HEK293 (cell line): ENCODE results near the gene RPIA.

ENCODE experiments used
- CTCF ChIA-PET: fragments of 350-600 bp; formaldehyde crosslinking; extraction: SDS; loops from one replicate; lab custom pipeline; 2021; ENCODE audit warnings: antibody characterized with exemption; lab: Yijun Ruan, JAX
- POLR2A ChIA-PET: fragments of 300-600 bp; formaldehyde crosslinking; extraction: SDS; loops from one replicate; lab custom pipeline; 2020; ENCODE audit warnings: antibody characterized with exemption, inconsistent platforms; lab: Yijun Ruan, JAX
- H3K27ac ChIP-seq: fragments of 200-500 bp; sonication (Bioruptor generic); 2 replicates; pipeline ENCODE4 v1.5.1; 2014; ENCODE audit warnings: low read depth, low read length, control low read depth, inconsistent platforms; ENCODE audit errors: extremely low read depth
- H3K36me3 ChIP-seq, 2 experiments: fragments of 200-500 bp in 1 of 2; sonication (Bioruptor generic) in 1 of 2; 1 replicate in 1 of 2; 2 replicates in 1 of 2; pipeline ENCODE4 v1.5.1; 2014 to 2017; ENCODE audit warnings: inconsistent platforms in 2 of 2, low read length in 2 of 2; ENCODE audit not compliant: control insufficient read depth in 2 of 2, insufficient read depth in 1 of 2
- H3K4me1 ChIP-seq: fragments of 200-500 bp; sonication (Bioruptor generic); 2 replicates; pipeline ENCODE4 v1.5.1; 2014; ENCODE audit warnings: mild to moderate bottlenecking, low read length, inconsistent platforms; ENCODE audit not compliant: control insufficient read depth, insufficient read depth
- H3K4me3 ChIP-seq: 2 replicates; pipeline ENCODE4 v1.5.1; 2011; ENCODE audit warnings: low read depth, mild to moderate bottlenecking, control low read depth, low read length, moderate library complexity
- H3K9me3 ChIP-seq: fragments of 200-500 bp; sonication (Bioruptor generic); 2 replicates; pipeline ENCODE4 v1.5.1; 2014; ENCODE audit warnings: low read depth, low read length, inconsistent platforms; ENCODE audit not compliant: control insufficient read depth, insufficient read depth
- HIC1 ChIP-seq: fragments of 450-650 bp; formaldehyde crosslinking; IDR thresholded peaks from 2 replicates; pipeline ENCODE4 v1.5.1; 2016; ENCODE audit warnings: missing biosample characterization, missing genetic modification characterization
- SALL2 ChIP-seq: fragments of 450-650 bp; formaldehyde crosslinking; IDR thresholded peaks from 2 replicates; pipeline ENCODE4 v1.5.0; 2017; ENCODE audit warnings: missing biosample characterization, mild to moderate bottlenecking, missing genetic modification characterization, borderline replicate concordance
- SCRT1 ChIP-seq: fragments of 450-650 bp; formaldehyde crosslinking; IDR thresholded peaks from 2 replicates; pipeline ENCODE4 v1.5.1; 2016; ENCODE audit warnings: missing biosample characterization, missing genetic modification characterization, borderline replicate concordance
- TRIM28 ChIP-seq: IDR thresholded peaks from 2 replicates; pipeline ENCODE4 v1.6.1; 2011; ENCODE audit warnings: low read length, control low read depth, borderline replicate concordance
- ZBTB1 ChIP-seq: fragments of 450-650 bp; formaldehyde crosslinking; IDR thresholded peaks from 2 replicates; pipeline ENCODE4 v1.5.1; 2016; ENCODE audit warnings: missing biosample characterization, missing genetic modification characterization
- ZBTB17 ChIP-seq: fragments of 450-650 bp; formaldehyde crosslinking; IDR thresholded peaks from 2 replicates; pipeline ENCODE4 v1.5.1; 2016; ENCODE audit warnings: missing biosample characterization, missing genetic modification characterization
- ZBTB21 ChIP-seq: fragments of 450-650 bp; formaldehyde crosslinking; IDR thresholded peaks from 2 replicates; pipeline ENCODE4 v1.5.1; 2017; ENCODE audit warnings: missing biosample characterization, missing genetic modification characterization
- ZIC2 ChIP-seq: fragments of 450-650 bp; formaldehyde crosslinking; IDR thresholded peaks from 2 replicates; pipeline ENCODE4 v1.5.1; 2016; ENCODE audit warnings: missing biosample characterization, missing genetic modification characterization
- ZNF133 ChIP-seq: fragments of 450-650 bp; formaldehyde crosslinking; IDR thresholded peaks from 2 replicates; pipeline ENCODE4 v1.5.1; 2016; ENCODE audit warnings: missing biosample characterization, missing genetic modification characterization
- ZNF157 ChIP-seq: fragments of 450-650 bp; formaldehyde crosslinking; IDR thresholded peaks from 2 replicates; pipeline ENCODE4 v1.5.1; 2016; ENCODE audit warnings: missing biosample characterization, missing genetic modification characterization
- ZNF2 ChIP-seq: fragments of 450-650 bp; formaldehyde crosslinking; IDR thresholded peaks from 2 replicates; pipeline ENCODE4 v1.5.1; 2016; ENCODE audit warnings: missing biosample characterization, missing genetic modification characterization
- ZNF221 ChIP-seq: fragments of 450-650 bp; formaldehyde crosslinking; IDR thresholded peaks from 2 replicates; pipeline ENCODE4 v1.5.1; 2017; ENCODE audit warnings: missing biosample characterization, missing genetic modification characterization, borderline replicate concordance
- ZNF24 ChIP-seq: fragments of 450-650 bp; formaldehyde crosslinking; IDR thresholded peaks from 2 replicates; pipeline ENCODE4 v1.5.1; 2016; ENCODE audit warnings: missing biosample characterization, missing genetic modification characterization
- ZNF37A ChIP-seq: fragments of 450-650 bp; IDR thresholded peaks from 2 replicates; pipeline ENCODE4 v1.5.1; 2018; ENCODE audit warnings: missing biosample characterization, missing genetic modification characterization
- ZNF510 ChIP-seq: fragments of 450-650 bp; formaldehyde crosslinking; IDR thresholded peaks from 2 replicates; pipeline ENCODE4 v1.5.1; 2018; ENCODE audit warnings: mild to moderate bottlenecking, missing genetic modification characterization, missing biosample characterization; ENCODE audit not compliant: insufficient replicate concordance
- ZNF518A ChIP-seq: fragments of 450-650 bp; formaldehyde crosslinking; conservative IDR thresholded peaks from 2 replicates; pipeline ENCODE4 v1.5.1; 2016; ENCODE audit warnings: low read depth, missing biosample characterization, missing genetic modification characterization
- ZNF530 ChIP-seq: fragments of 450-650 bp; formaldehyde crosslinking; IDR thresholded peaks from 2 replicates; pipeline ENCODE4 v1.5.1; 2016; ENCODE audit warnings: low read depth, missing biosample characterization, missing genetic modification characterization
- ZNF571 ChIP-seq: fragments of 450-650 bp; formaldehyde crosslinking; IDR thresholded peaks from 2 replicates; pipeline ENCODE4 v1.5.0; 2017; ENCODE audit warnings: missing biosample characterization, missing genetic modification characterization
- ZNF626 ChIP-seq: fragments of 450-650 bp; sonication (Bioruptor Pico); formaldehyde crosslinking; IDR thresholded peaks from 2 replicates; pipeline ENCODE4 v1.5.1; 2018; ENCODE audit warnings: missing biosample characterization, missing genetic modification characterization, inconsistent platforms
- ZNF670 ChIP-seq: fragments of 450-650 bp; formaldehyde crosslinking; IDR thresholded peaks from 2 replicates; pipeline ENCODE4 v1.5.1; 2016; ENCODE audit warnings: missing biosample characterization, missing genetic modification characterization, low read depth
- ZNF777 ChIP-seq: fragments of 450-650 bp; formaldehyde crosslinking; IDR thresholded peaks from 2 replicates; pipeline ENCODE4 v1.5.1; 2017; ENCODE audit warnings: missing biosample characterization, missing genetic modification characterization, borderline replicate concordance
- ZNF792 ChIP-seq: fragments of 450-650 bp; formaldehyde crosslinking; IDR thresholded peaks from 2 replicates; pipeline ENCODE4 v1.5.1; 2016; ENCODE audit warnings: missing biosample characterization, missing genetic modification characterization

RPIA gene

GRCh38 chr2:88736437-88736836 is 45.0 kb downstream of the RPIA start:
- ChIA-PET CTCF (interaction anchor here (0.6 to 1.7 kb wide), 4 partner anchors 9 to 162 kb away, joined by 3 to 5 read pairs (median 4); no protein-coding TSS in a partner anchor), POLR2A (no interaction called here)
- H3K4me3 ChIP-seq: no peak overlapping the region
- no peak overlapping the region for H3K27ac ChIP-seq
- H3K9me3 ChIP-seq: no peaks in the 10 kb centered on the region
- H3K4me1 ChIP-seq: no peaks in the 10 kb centered on the region
- peaks cover 3 to 52% of the 10 kb centered on the region in 2 experiments; a peak in 1 of 3 replicates for H3K36me3 ChIP-seq
- TF ChIP-seq ZIC2 (tag by site-specific recombination) (no peak), ZNF24 (tag by site-specific recombination) (no peak), ZNF510 (tag by site-specific recombination) (no peak), ZNF626 (tag by site-specific recombination) (no peak), ZNF518A (tag by site-specific recombination) (no peak), HIC1 (tag by site-specific recombination) (no peak), ZNF777 (no peak), ZBTB17 (no peak), ZNF530 (tag by site-specific recombination) (no peak), ZNF221 (no peak), ZBTB21 (tag by site-specific recombination) (no peak), ZNF2 (tag by site-specific recombination) (no peak), ZNF571 (tag by site-specific recombination) (no peak)

GRCh38 chr2:88737385-88737784 is 45.9 kb downstream of the RPIA start:
- Histone ChIP-seq H3K27ac (no peak overlapping the region), H3K36me3 (peaks cover 3 to 56% of the 10 kb centered on the region in 2 experiments; a peak in 2 of 3 replicates), H3K4me1 (no peaks in the 10 kb centered on the region), H3K4me3 (no peak overlapping the region), H3K9me3 (no peaks in the 10 kb centered on the region)
- ChIA-PET POLR2A (no interaction called here), CTCF (interaction anchor here (1.0 to 2.9 kb wide), 5 partner anchors 10 to 161 kb away, joined by 3 to 10 read pairs (median 5); no protein-coding TSS in a partner anchor)
- TF ChIP-seq ZNF157 (tag by site-specific recombination) (no peak), SALL2 (tag by site-specific recombination) (no peak), ZNF37A (no peak), ZNF670 (tag by site-specific recombination) (no peak), ZBTB1 (tag by site-specific recombination) (no peak), ZNF133 (tag by site-specific recombination) (no peak), ZNF792 (no peak), SCRT1 (tag by site-specific recombination) (no peak), TRIM28 (no peak)
